IMR-90 (cell line): ENCODE results near the gene DGKG. TPM values are rescaled to one million over a fixed set of nuclear protein-coding genes. Genes with fewer than 3 reads are reported as not detected.

Source experiments
- ATAC-seq: fragments of 200-7000 bp; cut with Tn5 transposase; 2 replicates; pipeline ENCODE4 v1.9.1; 2020; ENCODE audit warnings: low read depth, mild to moderate bottlenecking, moderate library complexity
- BruUV-seq: library from RNA; stranded (reverse); fragments of 400-500 nt; replicated peaks from 2 replicates; lab custom pipeline; 2021; lab: Mats Ljungman, UMichigan
- CTCF ChIA-PET: fragments of 300-600 bp; formaldehyde crosslinking; extraction: SDS; loops from one replicate; lab custom pipeline; 2021; ENCODE audit warnings: antibody characterized with exemption; lab: Yijun Ruan, JAX
- POLR2A ChIA-PET: fragments of 300-600 bp; sonication (Branson Sonifier 250); formaldehyde crosslinking; loops from one replicate; lab custom pipeline; 2022; ENCODE audit warnings: antibody characterized with exemption; ENCODE audit not compliant: unreplicated experiment; lab: Charles Lee
- DNase-seq: peaks from one replicate; pipeline ENCODE4 v3.0.0; 2013
- H2AFZ ChIP-seq: replicated peaks from 2 replicates; pipeline ENCODE3; 2013; ENCODE audit warnings: low read length, mild to moderate bottlenecking; ENCODE audit not compliant: poor library complexity
- H2AK5ac ChIP-seq: 2 replicates; pipeline ENCODE4 v1.6.1; 2013; ENCODE audit warnings: low read depth, low read length, inconsistent platforms
- H2AK9ac ChIP-seq: replicated peaks from 2 replicates; pipeline ENCODE3; 2013; ENCODE audit warnings: mild to moderate bottlenecking, low read depth, low read length, moderate library complexity; ENCODE audit not compliant: poor library complexity
- H2BK120ac ChIP-seq: 2 replicates; pipeline ENCODE4 v1.6.1; 2013; ENCODE audit warnings: low read depth, low read length, inconsistent platforms
- H2BK15ac ChIP-seq: 3 replicates; pipeline ENCODE4 v1.6.1; 2013; ENCODE audit warnings: low read depth, low read length, inconsistent platforms
- H2BK20ac ChIP-seq: 2 replicates; pipeline ENCODE4 v1.6.1; 2013; ENCODE audit warnings: low read depth, mild to moderate bottlenecking, inconsistent platforms, low read length, moderate library complexity
- H2BK5ac ChIP-seq: 2 replicates; pipeline ENCODE4 v1.6.1; 2013; ENCODE audit warnings: mild to moderate bottlenecking, low read depth, low read length, inconsistent platforms; ENCODE audit not compliant: poor library complexity, severe bottlenecking
- H3K14ac ChIP-seq: replicated peaks from 2 replicates; pipeline ENCODE4 v1.6.1; 2013; ENCODE audit warnings: low read depth, low read length, inconsistent platforms
- H3K18ac ChIP-seq: 2 replicates; pipeline ENCODE4 v1.6.1; 2013; ENCODE audit warnings: low read depth, low read length, control low read depth
- H3K23ac ChIP-seq: 2 replicates; pipeline ENCODE4 v1.6.1; 2013; ENCODE audit warnings: low read depth, low read length, inconsistent platforms
- H3K27ac ChIP-seq: 2 replicates; pipeline ENCODE4 v1.5.1; 2013; ENCODE audit warnings: mild to moderate bottlenecking, control low read depth, low read length; ENCODE audit not compliant: insufficient read depth
- H3K27me3 ChIP-seq: 2 replicates; pipeline ENCODE4 v1.6.1; 2013; ENCODE audit warnings: low read length; ENCODE audit not compliant: control insufficient read depth, insufficient read depth
- H3K36me3 ChIP-seq: 2 replicates; pipeline ENCODE4 v1.6.1; 2013; ENCODE audit warnings: low read length, mixed read lengths; ENCODE audit not compliant: control insufficient read depth, insufficient read depth
- H3K4ac ChIP-seq: 2 replicates; pipeline ENCODE4 v1.6.1; 2013; ENCODE audit warnings: low read depth, low read length, inconsistent platforms
- H3K4me1 ChIP-seq: 2 replicates; pipeline ENCODE4 v1.6.1; 2013; ENCODE audit warnings: low read length, mixed read lengths; ENCODE audit not compliant: control insufficient read depth, insufficient read depth
- H3K4me2 ChIP-seq: 2 replicates; pipeline ENCODE4 v1.6.1; 2013; ENCODE audit warnings: low read depth, mild to moderate bottlenecking, control low read depth, low read length, moderate library complexity
- H3K4me3 ChIP-seq: 2 replicates; pipeline ENCODE4 v1.5.1; 2013; ENCODE audit warnings: low read depth, mild to moderate bottlenecking, control low read depth, low read length, moderate library complexity; ENCODE audit not compliant: insufficient read depth
- H3K56ac ChIP-seq: 2 replicates; pipeline ENCODE4 v1.6.1; 2013; ENCODE audit warnings: low read length, inconsistent platforms; ENCODE audit not compliant: insufficient read depth; ENCODE audit errors: extremely low read depth
- H3K79me1 ChIP-seq, 2 experiments: 2 replicates each; pipeline ENCODE4 v1.6.1; 2013; ENCODE audit warnings: low read length in 2 of 2, inconsistent platforms in 1 of 2, low read depth in 1 of 2
- H3K9ac ChIP-seq: 2 replicates; pipeline ENCODE4 v1.6.1; 2013; ENCODE audit warnings: low read depth, low read length, control low read depth
- H3K9me1 ChIP-seq: 2 replicates; pipeline ENCODE4 v1.6.1; 2013; ENCODE audit warnings: low read length, inconsistent platforms; ENCODE audit not compliant: insufficient read depth
- H3K9me3 ChIP-seq: 2 replicates; pipeline ENCODE4 v1.6.1; 2013; ENCODE audit warnings: low read length; ENCODE audit not compliant: control insufficient read depth, insufficient read depth
- H4K20me1 ChIP-seq: 2 replicates; pipeline ENCODE4 v1.6.1; 2013; ENCODE audit warnings: low read length, inconsistent platforms; ENCODE audit not compliant: insufficient read depth
- H4K5ac ChIP-seq: 2 replicates; pipeline ENCODE4 v1.6.1; 2013; ENCODE audit warnings: mild to moderate bottlenecking, low read depth, low read length, control low read depth
- H4K8ac ChIP-seq, 2 experiments: 2 replicates each; pipeline ENCODE4 v1.6.1; 2013; ENCODE audit warnings: low read depth in 2 of 2, low read length in 2 of 2, control low read depth in 1 of 2, inconsistent platforms in 1 of 2
- H4K91ac ChIP-seq: 2 replicates; pipeline ENCODE4 v1.6.1; 2013; ENCODE audit warnings: low read depth, low read length, inconsistent platforms; ENCODE audit not compliant: insufficient read depth
- BHLHE40 ChIP-seq: fragments of 150-350 bp; IDR thresholded peaks from 2 replicates; pipeline ENCODE4 v1.6.1; 2016; ENCODE audit warnings: mild to moderate bottlenecking, low read depth, low read length
- CEBPB ChIP-seq: IDR thresholded peaks from 2 replicates; pipeline ENCODE4 v1.6.1; 2012; ENCODE audit warnings: low read depth, low read length, improper control_type of control experiment
- CHD1 ChIP-seq: IDR thresholded peaks from 2 replicates; pipeline ENCODE4 v1.6.1; 2012; ENCODE audit warnings: low read depth, low read length, improper control_type of control experiment
- CTCF ChIP-seq: conservative IDR thresholded peaks from 2 replicates; pipeline ENCODE4 v1.5.1; 2012; ENCODE audit warnings: mild to moderate bottlenecking, low read depth, low read length, improper control_type of control experiment
- ELK1 ChIP-seq: fragments of 150-350 bp; IDR thresholded peaks from 2 replicates; pipeline ENCODE4 v1.6.1; 2016; ENCODE audit warnings: low read depth, mild to moderate bottlenecking, low read length, moderate library complexity, borderline replicate concordance
- FOS ChIP-seq: fragments of 150-350 bp; IDR thresholded peaks from 2 replicates; pipeline ENCODE4 v1.6.1; 2016; ENCODE audit warnings: low read depth, low read length
- MAFK ChIP-seq: IDR thresholded peaks from 2 replicates; pipeline ENCODE4 v1.6.1; 2012; ENCODE audit warnings: low read depth, low read length, improper control_type of control experiment
- MAZ ChIP-seq: IDR thresholded peaks from 2 replicates; pipeline ENCODE4 v1.6.1; 2012; ENCODE audit warnings: low read depth, mild to moderate bottlenecking, low read length, improper control_type of control experiment, moderate library complexity, borderline replicate concordance
- MXI1 ChIP-seq: IDR thresholded peaks from 2 replicates; pipeline ENCODE4 v1.6.1; 2012; ENCODE audit warnings: low read depth, mild to moderate bottlenecking, low read length, moderate library complexity, borderline replicate concordance
- NFE2L2 ChIP-seq: fragments of 150-350 bp; IDR thresholded peaks from 2 replicates; pipeline ENCODE4 v1.6.1; 2016; ENCODE audit warnings: low read depth, mild to moderate bottlenecking, low read length
- POLR2A ChIP-seq: IDR thresholded peaks from 2 replicates; pipeline ENCODE4 v1.6.1; 2012; ENCODE audit warnings: mild to moderate bottlenecking, low read depth, low read length
- RCOR1 ChIP-seq: IDR thresholded peaks from 2 replicates; pipeline ENCODE4 v1.6.1; 2012; ENCODE audit warnings: mild to moderate bottlenecking, low read length, improper control_type of control experiment; ENCODE audit not compliant: insufficient replicate concordance
- RFX5 ChIP-seq: IDR thresholded peaks from 2 replicates; pipeline ENCODE4 v1.8.0; 2012; ENCODE audit warnings: low read depth, mild to moderate bottlenecking, low read length, moderate library complexity
- SMC3 ChIP-seq: fragments of 150-350 bp; IDR thresholded peaks from 2 replicates; pipeline ENCODE4 v1.6.1; 2016; ENCODE audit warnings: low read depth, mild to moderate bottlenecking, antibody characterized with exemption, low read length, moderate library complexity
- WGBS, 2 experiments: methylation state at CpG; one replicate each; pipeline versions ENCODE4 v1.1.5 to v1.1.7; 2013; ENCODE audit warnings: missing lambda C conversion rate in 2 of 2; ENCODE audit not compliant: insufficient read length in 1 of 2; ENCODE audit errors: extremely low coverage in 2 of 2; 5-methylcytosine and 5-hydroxymethylcytosine counted together
- dilution Hi-C: fragments of 300-500 bp; cut with HindIII; formaldehyde crosslinking; loops from one replicate; pipeline ENCODE4 v1.14.3; 2018; ENCODE audit warnings: low sequenced_read_pairs; ENCODE audit not compliant: unreplicated experiment
- in situ Hi-C: fragments of 300-500 bp; cut with MboI; formaldehyde crosslinking; loops from 3 replicates; pipeline ENCODE4 v1.14.3; 2019; ENCODE audit warnings: low sequenced_read_pairs, inconsistent platforms, mixed read lengths
- intact Hi-C: fragments of 100-400 bp; cut with micrococcal nuclease; formaldehyde crosslinking; loops from 2 replicates; pipeline ENCODE4 v1.10.0; 2022
- polyA plus RNA-seq, 3 experiments: library from polyadenylated mRNA; depleted of rRNA; stranded (reverse); fragments of >200 nt; gene quantifications; 2 replicates each; pipeline ENCODE4 v1.2.3, GENCODE V29; 2012; ENCODE audit warnings: low replicate concordance in 1 of 3
- total RNA-seq: library from RNA; depleted of rRNA; stranded (reverse); fragments of >200 nt; gene quantifications from 2 replicates; pipeline ENCODE4 v1.2.3, GENCODE V29; 2012
- TF ChIP-seq, protein P1 (sequence below): fragments of 150-350 bp; IDR thresholded peaks from 2 replicates; pipeline ENCODE4 v1.6.1; 2017; ENCODE audit warnings: mild to moderate bottlenecking, antibody characterized with exemption, low read length, low read depth

The DGKG gene
- total and polyA plus RNA-seq, 2 of the 4 experiments (the other 2 are of a cell fraction): 1.2 to 4.1 TPM

GRCh38 chr3:186314896-186315295 is 47.1 kb downstream of the DGKG start:
- DNase-seq (no peak), ATAC-seq (no peak)
- Histone ChIP-seq H3K4me3 (no peak overlapping the region), H3K36me3 (no peaks in the 10 kb centered on the region), H3K9me3 (no peaks in the 10 kb centered on the region), H3K9ac (no peak overlapping the region), H4K91ac (no peak overlapping the region), H4K8ac (no peak overlapping the region), H4K20me1 (no peaks in the 10 kb centered on the region), H3K27ac (no peak overlapping the region), H3K56ac (no peak overlapping the region), H3K4me2 (no peak overlapping the region), H2AFZ (no peak overlapping the region), H3K4me1 (no peaks in the 10 kb centered on the region), H3K18ac (no peak overlapping the region), H2AK5ac (no peak overlapping the region), H3K27me3 (no peaks in the 10 kb centered on the region; the same call in none of the 2 replicates), H3K9me1 (no peaks in the 10 kb centered on the region), H2BK20ac (no peak overlapping the region), H2BK5ac (no peak overlapping the region), H2BK120ac (no peak overlapping the region), H3K14ac (no peak overlapping the region), H3K79me1 (no peaks in the 10 kb centered on the region), H4K5ac (no peak overlapping the region), H2BK15ac (no peak overlapping the region), H3K23ac (no peak overlapping the region), H2AK9ac (no peak overlapping the region), H3K4ac (no peak overlapping the region)
- in situ Hi-C loops: no loop called here
- dilution Hi-C loops: no loop called here
- BruUV-seq: no TSS peak
- ChIA-PET CTCF (no interaction called here), POLR2A (no interaction called here)
- WGBS, 2 experiments: no CpG with 5 or more reads among the region's 3 CpGs
- TF ChIP-seq CEBPB: no peak
- no peak for TF ChIP-seq ELK1
- TF ChIP-seq MAZ: no peak
- no peak for TF ChIP-seq MAFK
- TF ChIP-seq CTCF: no peak
- TF ChIP-seq RFX5: no peak
- TF ChIP-seq MXI1: no peak
- TF ChIP-seq POLR2A: no peak
- TF ChIP-seq, protein P1, sequence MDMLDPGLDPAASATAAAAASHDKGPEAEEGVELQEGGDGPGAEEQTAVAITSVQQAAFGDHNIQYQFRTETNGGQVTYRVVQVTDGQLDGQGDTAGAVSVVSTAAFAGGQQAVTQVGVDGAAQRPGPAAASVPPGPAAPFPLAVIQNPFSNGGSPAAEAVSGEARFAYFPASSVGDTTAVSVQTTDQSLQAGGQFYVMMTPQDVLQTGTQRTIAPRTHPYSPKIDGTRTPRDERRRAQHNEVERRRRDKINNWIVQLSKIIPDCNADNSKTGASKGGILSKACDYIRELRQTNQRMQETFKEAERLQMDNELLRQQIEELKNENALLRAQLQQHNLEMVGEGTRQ: no peak
- no peak for TF ChIP-seq BHLHE40
- TF ChIP-seq RCOR1: no peak
- no peak for TF ChIP-seq FOS
- TF ChIP-seq CHD1: no peak
- TF ChIP-seq SMC3: no peak
- TF ChIP-seq NFE2L2: no peak
- intact Hi-C loops: no loop called here
